AG04449 (cell line): Measurements from ENCODE around the gene SCD5.

Source experiments
- CTCF ChIA-PET: fragments of 350-600 bp; formaldehyde crosslinking; extraction: SDS; loops from one replicate; lab custom pipeline; 2021; ENCODE audit warnings: antibody characterized with exemption; lab: Yijun Ruan, JAX
- POLR2A ChIA-PET: fragments of 400-600, 350-600 bp; formaldehyde crosslinking; extraction: SDS; loops from one replicate; lab custom pipeline; 2020; ENCODE audit warnings: antibody characterized with exemption, inconsistent platforms; lab: Yijun Ruan, JAX
- DNase-seq: peaks from one replicate; pipeline ENCODE4 v3.0.0-alpha.2; 2010; ENCODE audit warnings: low read depth, low spot score
- H3K4me3 ChIP-seq: 2 replicates; pipeline ENCODE4 v1.5.1; 2011; ENCODE audit warnings: low read depth, mild to moderate bottlenecking, control low read depth, low read length
- CTCF ChIP-seq: IDR thresholded peaks from one replicate; pipeline ENCODE4 v1.5.1; 2011; ENCODE audit warnings: mild to moderate bottlenecking, moderate library complexity, low read length, control low read depth, inconsistent platforms; ENCODE audit not compliant: insufficient read depth; ENCODE audit errors: missing control alignments

Gene SCD5

DNA sequence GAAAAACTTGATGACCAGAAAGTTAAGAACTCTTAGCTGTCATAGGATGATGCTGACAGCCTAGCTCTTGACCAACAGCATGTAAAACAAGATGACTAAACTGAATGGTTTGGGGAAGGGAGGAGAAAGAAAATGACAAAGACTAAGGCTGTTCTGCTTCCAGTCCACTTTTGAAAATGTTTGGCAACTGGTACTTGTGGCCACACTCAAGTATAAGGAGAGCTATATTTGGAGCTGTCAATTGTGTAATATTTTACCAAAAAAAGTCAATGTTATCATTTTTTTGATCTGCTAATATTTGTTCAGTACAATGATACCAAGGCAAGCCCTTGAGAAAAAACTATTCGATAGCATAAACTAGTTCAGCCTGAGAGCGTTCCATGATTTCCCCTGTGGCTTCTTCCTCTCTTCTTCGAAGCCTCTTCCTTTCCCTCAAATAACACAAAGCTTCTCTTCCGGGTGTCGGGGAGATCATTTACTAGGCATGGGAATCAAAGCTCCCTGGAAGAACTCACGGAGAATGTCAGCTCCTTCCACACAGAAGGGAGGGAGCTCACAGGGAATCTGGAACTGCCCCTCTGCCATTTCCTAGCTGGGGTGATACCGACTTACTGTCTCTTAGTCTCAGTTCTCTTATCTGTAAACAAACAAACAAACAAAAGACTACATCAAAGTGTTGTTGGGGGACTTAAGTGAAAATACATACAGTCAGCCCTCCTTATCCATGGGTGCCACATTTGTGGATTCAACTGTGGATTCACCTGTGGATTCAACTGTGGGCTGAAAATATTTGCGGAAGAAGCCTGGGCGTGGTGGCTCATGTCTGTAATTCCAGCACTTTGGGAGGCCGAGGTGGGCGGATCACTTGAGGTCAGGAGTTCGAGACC is 82.6 kb downstream of the SCD5 start:
- POLR2A ChIA-PET, result no interaction called here
- peak; percentile 51 for DNase-seq
- no peak overlapping the region for H3K4me3 ChIP-seq
- TF ChIP-seq CTCF, result no peak
- CTCF ChIA-PET, result interaction anchor here (1.1 to 1.5 kb wide), 3 partner anchors 16 to 87 kb away, joined by 3 to 8 read pairs (median 4); no protein-coding TSS in a partner anchor

DNA sequence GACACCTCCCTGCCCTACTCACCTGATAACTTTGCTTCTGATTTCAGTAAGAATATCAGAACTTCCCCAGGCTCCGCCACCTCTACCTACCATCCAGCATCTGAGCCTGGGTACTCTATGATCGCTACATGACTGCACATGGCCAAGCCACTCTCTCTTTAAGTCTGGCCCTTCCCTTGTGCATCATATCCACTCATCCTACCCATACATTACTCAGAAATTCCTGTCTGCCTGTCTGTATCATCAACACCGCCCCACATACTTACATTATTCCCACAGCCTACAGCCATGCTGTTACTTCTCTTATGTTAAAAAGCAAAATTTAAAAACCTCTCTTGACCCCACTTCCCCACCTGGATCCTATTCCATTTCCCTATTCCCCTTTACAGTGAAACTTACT is 84.7 kb downstream of the SCD5 start:
- ChIA-PET CTCF (interaction anchor here (0.8 kb wide), 1 partner anchor 251 kb away, joined by 3 read pairs; no protein-coding TSS in a partner anchor), POLR2A (no interaction called here)
- H3K4me3 ChIP-seq, result no peak overlapping the region
- no peak for DNase-seq
- TF ChIP-seq CTCF, result no peak

- POLR2A ChIA-PET, result no interaction called here
- no peak for DNase-seq
- CTCF ChIA-PET, result interaction anchor here (1.3 kb wide), 1 partner anchor 26 kb away, joined by 6 read pairs; no protein-coding TSS in a partner anchor
- no peak overlapping the region for H3K4me3 ChIP-seq
- TF ChIP-seq CTCF, result no peak
These were observed 86.0 kb downstream of the SCD5 start for GRCh38 chr4:82712561-82712960.

DNA sequence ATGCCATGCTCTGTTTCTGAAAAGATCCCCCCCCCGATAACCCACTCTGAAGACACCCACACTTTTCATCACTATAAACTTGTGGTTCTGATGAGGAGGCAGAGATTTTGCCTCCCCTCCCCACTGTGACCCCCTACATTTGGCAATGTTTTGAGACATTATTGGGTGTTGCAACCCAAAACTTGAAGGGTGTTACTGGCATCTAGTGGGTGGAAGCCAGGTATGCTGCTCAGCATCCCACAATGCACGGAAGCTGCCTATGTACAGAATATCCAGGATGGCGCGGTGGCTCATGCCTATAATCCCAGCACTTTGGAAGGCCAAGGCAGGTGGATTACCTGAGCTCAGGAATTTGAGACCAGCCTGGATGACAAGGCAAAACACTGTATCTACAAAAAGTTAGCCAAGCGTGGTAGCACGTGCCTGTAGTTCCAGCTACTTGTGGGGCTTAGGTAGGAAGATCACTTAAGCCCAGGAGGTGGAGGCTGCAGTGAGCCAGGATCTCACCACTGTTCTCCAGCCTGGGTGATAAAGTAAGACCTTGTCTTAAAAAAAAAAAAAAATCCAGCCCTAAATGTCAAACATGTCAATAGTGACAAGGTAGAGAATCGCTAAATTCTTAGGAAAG is 87.3 kb downstream of the SCD5 start:
- POLR2A ChIA-PET, result no interaction called here
- DNase-seq, result no peak
- no peak overlapping the region for H3K4me3 ChIP-seq
- CTCF ChIA-PET, result interaction anchor here (1.4 to 2.4 kb wide), 2 partner anchors 11 to 28 kb away, joined by 3 to 9 read pairs; no protein-coding TSS in a partner anchor
- TF ChIP-seq CTCF, result no peak

- POLR2A ChIA-PET, result no interaction called here
- DNase-seq, result no peak
- CTCF ChIA-PET, result interaction anchor here (1.9 to 2.4 kb wide), 2 partner anchors 20 to 29 kb away, joined by 5 to 9 read pairs; no protein-coding TSS in a partner anchor
- H3K4me3 ChIP-seq, result no peak overlapping the region
- TF ChIP-seq CTCF, result no peak
These were observed 88.2 kb downstream of the SCD5 start for GRCh38 chr4:82710197-82710929.
